Activated CD4-positive, alpha-beta memory T cell treated with anti-CD3 and anti-CD28 coated beads, Interleukin-2, amount 10 ng/mL, durations not matched to agents 7 days and 5 days (primary cell): Measurements from ENCODE around the gene APOM. TPM values are rescaled to one million over a fixed set of nuclear protein-coding genes. Genes with fewer than 3 reads are reported as not detected.

ENCODE experiments used
- CTCF ChIA-PET: fragments of 350-600 bp; sonication (Branson Sonifier 250); formaldehyde crosslinking; loops from one replicate; lab custom pipeline; 2021; ENCODE audit warnings: antibody characterized with exemption, inconsistent platforms; lab: Charles Lee
- POLR2A ChIA-PET: fragments of 350-600 bp; sonication (Branson Sonifier 250); formaldehyde crosslinking; loops from one replicate; lab custom pipeline; 2021; ENCODE audit warnings: antibody characterized with exemption; lab: Charles Lee
- DNase-seq: peaks from one replicate; pipeline ENCODE4 v3.0.0-alpha.2; 2020
- H3K27ac Mint-ChIP-seq: one replicate; pipeline ENCODE4 v1.8.0; 2021; ENCODE audit warnings: mild to moderate bottlenecking, mixed read lengths
- H3K27me3 Mint-ChIP-seq: one replicate; pipeline ENCODE4 v1.8.0; 2021; ENCODE audit warnings: mixed read lengths
- H3K36me3 Mint-ChIP-seq: one replicate; pipeline ENCODE4 v1.8.0; 2021; ENCODE audit warnings: low read depth, mixed read lengths
- H3K4me1 Mint-ChIP-seq: one replicate; pipeline ENCODE4 v1.8.0; 2021; ENCODE audit warnings: mixed read lengths
- H3K4me3 Mint-ChIP-seq: one replicate; pipeline ENCODE4 v1.8.0; 2021; ENCODE audit warnings: mild to moderate bottlenecking, mixed read lengths
- H3K9me3 Mint-ChIP-seq: one replicate; pipeline ENCODE4 v1.8.0; 2021; ENCODE audit warnings: mixed read lengths
- total RNA-seq, 2 experiments: library from RNA; stranded (reverse); gene quantifications; one replicate each; pipeline ENCODE4 v1.2.3, GENCODE V29; 2021

APOM gene
- total RNA-seq, 2 experiments from 2014 or later, result 2.9 to 3.6 TPM

DNA sequence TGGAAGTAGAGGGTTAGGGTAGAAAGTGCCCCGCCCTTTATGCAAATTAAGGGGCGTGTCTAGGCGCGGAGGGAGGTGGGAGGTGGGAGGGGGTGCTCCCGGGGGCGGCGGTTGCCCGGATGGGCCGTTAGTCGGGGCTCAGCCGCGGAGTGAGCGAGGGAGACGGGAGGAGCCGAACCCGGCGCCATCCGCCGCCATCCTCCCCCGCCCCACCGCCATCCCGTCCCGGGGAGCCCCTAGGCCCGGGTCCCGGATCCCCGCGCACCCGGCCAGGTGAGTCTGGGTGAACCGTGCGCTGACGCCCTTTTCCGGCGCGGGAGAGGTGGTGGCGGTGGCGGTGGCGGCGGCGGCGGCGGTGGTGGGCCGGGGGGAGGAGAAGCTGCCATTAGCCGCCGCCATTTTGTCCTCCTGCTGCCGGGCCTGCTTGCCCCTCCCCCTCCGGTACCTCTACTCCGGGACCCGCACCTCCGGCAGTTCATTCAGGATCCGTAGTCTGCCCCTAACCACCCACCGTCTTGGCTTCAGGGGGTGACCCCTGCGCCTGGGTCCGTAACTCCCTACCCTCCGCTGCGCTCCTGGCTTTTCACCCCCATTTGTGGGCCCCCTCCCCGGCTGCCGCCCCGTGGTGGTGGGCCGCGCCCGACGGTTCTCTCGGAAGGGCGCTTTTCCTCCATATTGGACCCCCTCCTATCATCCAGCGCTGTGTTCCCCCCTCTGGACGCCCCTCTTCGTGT is 34.9 kb upstream of the APOM start, which contains the start of gene PRRC2A:
Gene PRRC2A (plus strand): TSS at position 130 of the 734 bp plus-strand sequence. CDS start 2,075 bp downstream, outside the sequence.
- peaks cover 43% of the 10 kb centered on the region for H3K4me1 Mint-ChIP-seq
- DNase-seq, result no peak
- H3K27ac Mint-ChIP-seq, result peak within 1 kb of the TSS; percentile 95
- ChIA-PET CTCF (interaction anchor here (0.7 to 3.7 kb wide), 6 partner anchors 22 to 150 kb away, joined by 3 to 9 read pairs (median 4); partner anchors contain the start of genes ATP6V1G2 and MSH5), POLR2A (interaction anchor here (0.9 to 4.1 kb wide), 28 partner anchors 10 to 575 kb away, joined by 3 to 60 read pairs (median 4); partner anchors contain the start of genes APOM, BAG6, C6orf47 and DDX39B)
- H3K4me3 Mint-ChIP-seq, result peak within 1 kb of the TSS; percentile 81
- H3K27me3 Mint-ChIP-seq, result no peaks in the 10 kb centered on the region
- H3K36me3 Mint-ChIP-seq, result peaks cover 47% of the 10 kb centered on the region
- no peaks in the 10 kb centered on the region for H3K9me3 Mint-ChIP-seq

- Mint-ChIP-seq H3K9me3 (no peaks in the 10 kb centered on the region), H3K27ac (peak overlapping the region; percentile 89), H3K4me1 (peaks cover 38% of the 10 kb centered on the region), H3K36me3 (peaks cover 54% of the 10 kb centered on the region), H3K4me3 (peak overlapping the region; percentile 81), H3K27me3 (no peaks in the 10 kb centered on the region)
- CTCF ChIA-PET, result interaction anchor here (1.2 to 3.7 kb wide), 5 partner anchors 24 to 149 kb away, joined by 3 to 10 read pairs (median 7); partner anchors contain the start of gene MSH5
- POLR2A ChIA-PET, result interaction anchor here (0.9 to 4.1 kb wide), 27 partner anchors 9 to 574 kb away, joined by 3 to 60 read pairs (median 4); partner anchors contain the start of genes APOM, BAG6, C6orf47 and GPANK1
- DNase-seq, result no peak
Observed at GRCh38 chr6:31621320-31621939, 34.3 kb upstream of the APOM start.

GRCh38 chr6:31621991-31622390 is 33.7 kb upstream of the APOM start:
- H3K27ac Mint-ChIP-seq, result peak overlapping the region; percentile 89
- no peaks in the 10 kb centered on the region for H3K9me3 Mint-ChIP-seq
- DNase-seq, result no peak
- ChIA-PET CTCF (interaction anchor here (1.0 to 3.7 kb wide), 6 partner anchors 24 to 209 kb away, joined by 3 to 10 read pairs (median 6); partner anchors contain the start of gene MSH5), POLR2A (interaction anchor here (0.8 to 4.1 kb wide), 21 partner anchors 11 to 206 kb away, joined by 3 to 60 read pairs (median 4); partner anchors contain the start of genes APOM, BAG6, C6orf47 and GPANK1)
- peaks cover 58% of the 10 kb centered on the region for H3K36me3 Mint-ChIP-seq
- H3K4me3 Mint-ChIP-seq, result peak overlapping the region; percentile 81
- peaks cover 34% of the 10 kb centered on the region for H3K4me1 Mint-ChIP-seq
- no peaks in the 10 kb centered on the region for H3K27me3 Mint-ChIP-seq

DNA sequence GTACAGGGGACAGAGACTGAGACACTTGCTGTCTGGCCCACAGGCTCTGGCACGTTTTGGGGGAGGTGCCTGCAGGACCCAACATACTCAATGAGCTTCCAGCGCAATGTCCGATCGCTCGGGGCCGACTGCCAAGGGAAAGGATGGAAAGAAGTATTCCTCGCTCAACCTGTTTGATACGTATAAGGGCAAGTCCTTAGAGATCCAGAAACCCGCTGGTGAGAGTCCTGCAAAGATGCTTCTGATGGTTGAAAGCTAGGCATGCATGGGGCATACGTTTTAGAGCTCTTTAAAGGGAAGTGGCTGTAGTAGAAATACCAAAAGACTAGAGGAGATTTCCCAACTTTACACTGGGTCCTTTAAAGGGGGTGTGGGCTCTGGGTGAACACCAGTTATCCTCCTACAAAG is 33.0 kb upstream of the APOM start:
- H3K9me3 Mint-ChIP-seq, result no peaks in the 10 kb centered on the region
- H3K4me1 Mint-ChIP-seq, result peaks cover 33% of the 10 kb centered on the region
- ChIA-PET CTCF (interaction anchor here (1.0 to 3.7 kb wide), 4 partner anchors 25 to 208 kb away, joined by 3 to 10 read pairs (median 6); partner anchors contain the start of gene MSH5), POLR2A (interaction anchor here (0.8 to 4.1 kb wide), 17 partner anchors 12 to 213 kb away, joined by 3 to 60 read pairs (median 4); partner anchors contain the start of genes BAG6, C6orf47, DDX39B and GPANK1)
- H3K27ac Mint-ChIP-seq, result peak overlapping the region; percentile 89
- peaks cover 65% of the 10 kb centered on the region for H3K36me3 Mint-ChIP-seq
- DNase-seq, result no peak
- H3K4me3 Mint-ChIP-seq, result peak overlapping the region; percentile 81
- H3K27me3 Mint-ChIP-seq, result no peaks in the 10 kb centered on the region

DNA sequence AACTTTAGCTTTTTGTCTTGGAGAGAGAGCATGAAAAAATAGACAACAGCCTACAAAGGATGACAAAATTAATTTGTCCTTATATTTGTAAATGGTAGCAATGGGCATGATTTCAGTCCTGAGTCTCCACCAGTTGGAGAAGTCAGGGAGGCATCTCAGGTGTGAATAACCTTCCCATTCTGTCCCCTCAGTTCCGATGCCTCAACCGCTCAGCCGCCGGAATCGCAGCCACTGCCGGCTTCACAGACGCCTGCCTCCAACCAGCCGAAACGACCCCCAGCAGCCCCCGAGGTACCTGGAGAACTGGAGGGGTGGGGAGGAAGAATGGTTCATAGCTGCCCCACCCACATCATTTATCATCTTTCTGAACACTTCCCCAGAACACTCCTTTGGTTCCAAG is 31.6 kb upstream of the APOM start:
- DNase-seq, result no peak
- ChIA-PET CTCF (interaction anchor here (3.7 kb wide), 1 partner anchor 73 kb away, joined by 9 read pairs; no protein-coding TSS in a partner anchor), POLR2A (interaction anchor here (1.1 to 1.6 kb wide), 2 partner anchors 28 to 41 kb away, joined by 4 to 7 read pairs; partner anchors contain the start of genes BAG6 and GPANK1)
- peaks cover 77% of the 10 kb centered on the region for H3K36me3 Mint-ChIP-seq
- no peaks in the 10 kb centered on the region for H3K9me3 Mint-ChIP-seq
- no peak overlapping the region for H3K27ac Mint-ChIP-seq
- H3K27me3 Mint-ChIP-seq, result no peaks in the 10 kb centered on the region
- H3K4me1 Mint-ChIP-seq, result peaks cover 30% of the 10 kb centered on the region
- H3K4me3 Mint-ChIP-seq, result no peak overlapping the region

- peaks cover 18% of the 10 kb centered on the region for H3K4me1 Mint-ChIP-seq
- peaks cover 94% of the 10 kb centered on the region for H3K36me3 Mint-ChIP-seq
- H3K4me3 Mint-ChIP-seq, result no peak overlapping the region
- H3K27me3 Mint-ChIP-seq, result no peaks in the 10 kb centered on the region
- POLR2A ChIA-PET, result interaction anchor here (1.0 to 2.3 kb wide), 2 partner anchors 12 to 26 kb away, joined by 3 to 14 read pairs; no protein-coding TSS in a partner anchor
- no peaks in the 10 kb centered on the region for H3K9me3 Mint-ChIP-seq
- no peak for DNase-seq
- CTCF ChIA-PET, result no interaction called here
- H3K27ac Mint-ChIP-seq, result no peak overlapping the region
Observed at GRCh38 chr6:31626952-31627351, 28.7 kb upstream of the APOM start.

GRCh38 chr6:31627690-31628287 is 27.9 kb upstream of the APOM start:
- H3K36me3 Mint-ChIP-seq, result peaks cover 92% of the 10 kb centered on the region
- ChIA-PET CTCF (no interaction called here), POLR2A (interaction anchor here (0.8 to 2.3 kb wide), 3 partner anchors 11 to 25 kb away, joined by 3 to 14 read pairs (median 4); no protein-coding TSS in a partner anchor)
- H3K27ac Mint-ChIP-seq, result no peak overlapping the region
- DNase-seq, result no peak
- no peaks in the 10 kb centered on the region for H3K27me3 Mint-ChIP-seq
- no peak overlapping the region for H3K4me3 Mint-ChIP-seq
- peaks cover 10% of the 10 kb centered on the region for H3K4me1 Mint-ChIP-seq
- H3K9me3 Mint-ChIP-seq, result no peaks in the 10 kb centered on the region

DNA sequence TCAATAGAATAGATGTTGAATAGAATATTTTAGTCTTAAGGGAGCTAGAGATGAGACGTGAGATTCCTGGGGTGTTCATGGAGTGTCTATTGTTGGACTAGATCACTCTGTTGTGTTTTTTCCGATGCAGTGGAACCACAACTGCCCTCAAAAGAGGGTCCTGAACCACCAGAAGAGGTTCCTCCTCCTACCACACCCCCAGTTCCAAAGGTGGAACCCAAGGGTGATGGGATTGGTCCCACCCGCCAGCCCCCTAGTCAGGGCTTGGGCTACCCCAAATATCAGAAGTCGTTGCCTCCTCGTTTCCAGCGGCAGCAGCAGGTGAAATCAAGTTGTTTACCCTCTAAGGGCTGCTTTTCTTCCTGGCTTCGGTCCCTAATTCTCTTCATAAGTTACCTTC is 26.7 kb upstream of the APOM start:
- H3K36me3 Mint-ChIP-seq, result peaks cover 92% of the 10 kb centered on the region
- ChIA-PET POLR2A (interaction anchor here (1.1 to 1.3 kb wide), 2 partner anchors 15 to 23 kb away, joined by 3 to 5 read pairs; partner anchors contain the start of gene BAG6), CTCF (no interaction called here)
- H3K27me3 Mint-ChIP-seq, result no peaks in the 10 kb centered on the region
- no peak for DNase-seq
- no peaks in the 10 kb centered on the region for H3K9me3 Mint-ChIP-seq
- no peak overlapping the region for H3K27ac Mint-ChIP-seq
- H3K4me3 Mint-ChIP-seq, result no peak overlapping the region
- H3K4me1 Mint-ChIP-seq, result peaks cover 3% of the 10 kb centered on the region

GRCh38 chr6:31630177-31630934 is 25.3 kb upstream of the APOM start:
- DNase-seq, result no peak
- Mint-ChIP-seq H3K36me3 (peaks cover 89% of the 10 kb centered on the region), H3K4me1 (peaks cover 3% of the 10 kb centered on the region), H3K4me3 (no peak overlapping the region), H3K27ac (no peak overlapping the region), H3K27me3 (no peaks in the 10 kb centered on the region), H3K9me3 (no peaks in the 10 kb centered on the region)
- CTCF ChIA-PET, result no interaction called here
- POLR2A ChIA-PET, result interaction anchor here (1.1 to 1.4 kb wide), 3 partner anchors 9 to 22 kb away, joined by 3 to 5 read pairs (median 4); partner anchors contain the start of genes BAG6 and PRRC2A

- DNase-seq, result no peak
- CTCF ChIA-PET, result no interaction called here
- H3K36me3 Mint-ChIP-seq, result peaks cover 87% of the 10 kb centered on the region
- POLR2A ChIA-PET, result interaction anchor here (1.4 kb wide), 1 partner anchor 10 kb away, joined by 4 read pairs; the partner anchor contains the start of gene PRRC2A
- H3K27ac Mint-ChIP-seq, result no peak overlapping the region
- no peaks in the 10 kb centered on the region for H3K27me3 Mint-ChIP-seq
- no peak overlapping the region for H3K4me3 Mint-ChIP-seq
- H3K4me1 Mint-ChIP-seq, result peaks cover 1% of the 10 kb centered on the region
- no peaks in the 10 kb centered on the region for H3K9me3 Mint-ChIP-seq
Observed at GRCh38 chr6:31631209-31631608, 24.5 kb upstream of the APOM start.

- ChIA-PET CTCF (no interaction called here), POLR2A (no interaction called here)
- Mint-ChIP-seq H3K4me3 (no peak overlapping the region), H3K4me1 (no peaks in the 10 kb centered on the region), H3K36me3 (peaks cover 87% of the 10 kb centered on the region), H3K9me3 (no peaks in the 10 kb centered on the region), H3K27me3 (no peaks in the 10 kb centered on the region), H3K27ac (no peak overlapping the region)
- no peak for DNase-seq
Observed at GRCh38 chr6:31631681-31632278, 23.9 kb upstream of the APOM start.
